Measurements from ENCODE around the gene COLEC11.

COLEC11 gene

DNA sequence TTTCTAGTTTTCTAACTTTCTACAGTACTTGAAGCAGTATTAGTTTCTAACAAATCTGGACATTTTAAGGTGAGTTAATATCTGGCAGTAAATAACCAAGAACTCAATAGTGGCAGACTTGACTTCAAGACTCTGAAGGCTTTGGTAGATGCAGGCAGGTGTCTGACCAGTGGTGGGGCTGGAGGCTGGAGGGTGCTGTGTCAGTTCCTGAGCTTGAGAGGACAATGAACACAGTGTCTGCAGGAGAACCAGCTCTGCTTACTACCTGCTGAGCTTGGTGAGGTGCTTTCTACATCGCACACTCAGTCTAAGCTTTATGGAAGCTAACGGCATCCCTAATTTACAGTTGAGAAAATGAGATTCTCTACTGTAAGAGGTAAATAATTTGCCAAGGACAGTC, 84.3 kb downstream of the COLEC11 start:
- DNase-seq: no peak

DNA sequence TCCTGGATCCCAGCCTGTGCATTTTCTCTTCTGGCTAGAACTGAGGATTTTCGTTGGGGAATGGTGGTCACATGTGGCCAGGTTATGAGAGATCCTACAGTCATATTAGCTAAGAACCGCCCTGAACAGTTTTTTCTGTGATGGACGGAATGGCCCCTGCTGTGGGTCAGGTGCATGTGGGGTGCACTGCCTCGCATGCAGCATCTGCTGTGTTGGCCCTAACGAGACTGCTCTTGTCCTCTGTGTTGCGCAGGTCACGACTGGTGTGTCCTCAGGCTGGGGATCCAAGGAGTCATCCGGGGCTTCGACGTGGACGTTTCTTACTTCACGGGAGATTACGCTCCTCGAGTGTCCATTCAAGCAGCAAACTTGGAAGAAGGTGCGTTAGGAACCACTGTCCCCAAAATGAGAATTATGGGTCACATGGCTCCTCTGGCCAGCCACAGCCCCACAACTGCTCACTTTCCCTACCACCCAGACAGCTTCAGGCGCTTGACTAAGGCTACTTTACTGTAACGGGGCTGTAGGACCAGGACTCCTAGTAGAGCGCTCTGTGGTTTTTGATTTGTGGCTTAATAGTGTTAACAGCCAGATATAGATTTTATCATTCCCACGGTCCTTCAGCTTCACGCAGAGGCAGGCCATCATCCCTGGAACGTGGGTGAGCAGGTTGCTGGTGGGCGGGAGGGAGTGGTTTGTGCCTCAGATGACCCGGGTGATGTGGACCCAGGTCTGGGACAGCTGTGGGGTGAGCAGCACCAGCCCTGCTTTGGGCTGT, 84.9 kb downstream of the COLEC11 start:
- DNase-seq: no peak

DNA sequence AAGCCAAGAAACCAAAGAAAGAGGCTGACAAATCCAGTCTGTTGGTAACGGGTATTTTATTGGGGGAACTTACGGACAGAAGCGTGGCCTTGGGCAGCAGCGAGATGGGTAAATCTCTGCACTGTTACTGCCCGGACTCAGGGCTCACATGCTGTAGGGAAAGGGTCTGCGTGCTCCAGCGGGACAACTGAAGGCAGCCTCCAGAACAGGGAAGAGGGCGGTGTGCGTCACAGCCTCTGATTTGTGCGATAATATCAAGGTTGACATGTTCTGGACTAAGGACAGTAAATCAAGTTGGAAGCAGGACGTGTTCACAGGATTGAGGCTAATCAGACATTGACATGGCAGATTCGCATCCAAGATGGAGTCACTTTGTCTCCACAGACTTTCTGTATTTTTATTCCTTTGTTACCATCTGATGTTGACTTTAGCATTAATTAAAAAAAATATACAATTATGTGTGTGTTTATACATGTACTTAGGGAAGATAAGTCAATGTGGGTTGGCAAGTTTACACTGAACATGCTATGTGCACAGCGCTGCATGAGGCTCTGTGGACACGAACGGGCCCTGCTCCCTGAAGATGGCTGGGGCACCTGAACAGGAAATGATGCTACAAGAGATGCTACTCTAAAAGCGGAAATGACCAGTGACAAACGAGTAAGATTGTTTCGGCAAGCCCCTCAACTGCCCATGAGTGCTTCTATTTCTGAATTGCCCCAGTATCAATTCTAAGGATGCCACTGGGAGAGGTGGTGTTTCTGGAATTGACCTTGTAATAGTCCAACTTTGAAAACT, 85.8 kb downstream of the COLEC11 start:
- DNase-seq: no peak

DNA sequence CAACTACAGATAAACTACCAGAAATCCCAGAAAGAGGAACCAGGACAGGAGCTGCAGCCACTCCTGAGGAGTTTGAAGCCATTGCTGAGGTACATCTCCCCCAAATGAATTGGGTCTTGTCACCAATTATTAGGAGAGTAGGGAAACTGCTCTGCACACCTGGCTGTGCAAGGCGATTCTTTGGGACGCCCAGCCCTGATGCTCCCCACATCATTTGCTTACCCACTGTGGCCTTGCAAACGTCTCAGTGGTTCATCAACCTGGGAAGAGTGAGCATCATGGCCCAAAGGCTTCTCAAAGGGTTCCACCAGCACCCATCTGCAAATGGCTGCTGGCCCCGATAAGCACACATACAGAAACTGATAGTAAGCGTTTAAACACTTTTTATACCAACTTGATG, 86.7 kb downstream of the COLEC11 start:
- no peak for DNase-seq

DNA sequence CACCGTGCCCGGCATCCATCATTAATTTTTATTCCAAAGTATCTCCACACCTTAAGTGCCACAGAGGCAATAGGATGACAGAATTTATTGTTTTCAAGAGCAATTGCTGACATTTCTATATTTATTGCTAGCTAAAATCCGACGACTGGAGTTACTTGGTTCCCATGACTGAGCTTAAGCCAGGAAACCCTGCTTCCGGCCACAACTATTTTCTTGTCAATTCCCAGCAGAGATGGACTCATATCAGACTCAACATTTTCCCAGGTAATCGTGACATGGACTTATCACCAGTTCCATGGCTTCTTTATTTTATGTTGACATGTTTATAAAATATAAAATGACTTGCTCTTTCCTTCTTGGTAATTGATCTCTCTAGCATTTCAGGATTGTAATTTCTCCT, 87.9 kb downstream of the COLEC11 start:
- DNase-seq: no peak

DNA sequence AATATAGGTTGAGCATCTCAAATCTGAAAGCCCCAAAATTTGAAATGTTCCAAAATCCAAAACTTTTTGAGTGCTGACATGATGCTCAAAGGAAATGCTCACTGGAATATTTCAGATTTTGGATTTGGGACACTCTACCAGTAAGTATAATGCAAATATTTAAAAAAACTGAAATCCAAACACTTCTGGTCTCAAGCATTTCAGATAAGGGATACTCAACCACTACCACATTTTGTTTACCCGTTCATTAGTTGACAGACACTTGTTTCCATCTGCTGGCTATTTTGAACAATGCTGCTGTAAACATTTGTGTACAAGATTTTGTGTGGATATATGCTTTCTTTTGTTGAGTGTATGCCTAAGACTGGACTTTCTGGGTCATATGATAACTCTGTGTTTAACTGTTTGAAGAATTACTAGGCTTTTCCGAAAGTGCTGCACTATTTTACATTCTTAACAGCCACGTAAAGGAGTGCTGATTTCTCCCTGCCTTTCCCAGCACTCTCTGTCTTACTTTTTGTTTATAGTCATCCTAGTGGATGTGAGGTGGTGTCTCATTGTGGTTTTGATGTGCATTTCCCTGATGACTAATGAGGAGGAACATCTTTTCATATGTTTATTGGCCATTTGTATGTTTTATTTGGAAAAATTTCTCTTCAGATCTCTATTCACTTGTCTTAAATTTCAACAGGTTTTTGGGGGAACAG, 89.0 kb downstream of the COLEC11 start:
- no peak for DNase-seq

DNA sequence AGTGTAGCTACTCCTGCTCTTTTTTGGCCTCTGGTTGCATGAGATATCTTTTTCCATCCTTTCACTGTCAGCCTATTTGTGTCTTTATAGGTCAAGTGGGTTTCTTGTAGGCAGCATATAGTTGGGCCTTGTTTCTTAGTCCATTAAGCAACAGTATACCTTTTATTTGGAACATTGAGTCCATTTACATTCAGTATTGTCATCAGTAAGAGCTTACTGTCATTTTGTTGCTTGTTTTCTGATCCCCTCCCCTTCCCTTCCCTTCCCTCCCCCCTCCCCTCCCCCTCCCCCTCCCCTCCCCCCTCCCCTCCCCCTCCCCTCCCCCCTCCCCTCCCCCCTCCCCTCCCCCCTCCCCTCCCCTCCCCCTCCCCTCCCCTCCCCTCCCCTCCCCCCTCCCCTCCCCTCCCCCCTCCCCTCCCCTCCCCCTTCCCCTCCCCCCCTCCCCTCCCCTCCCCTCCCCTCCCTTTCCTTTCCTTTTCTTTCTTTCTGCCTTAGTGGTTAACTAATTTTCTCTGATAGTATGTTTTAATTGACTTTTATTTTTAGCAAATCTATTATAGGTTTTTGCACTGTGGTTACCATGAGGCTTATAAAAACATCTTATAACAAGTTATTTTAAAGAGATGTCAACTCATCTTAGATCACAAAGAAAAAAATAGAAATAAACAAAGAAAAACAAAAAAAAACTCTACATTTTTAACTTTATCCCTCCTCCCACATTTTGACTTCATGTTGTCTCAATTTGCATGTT, 95.3 kb downstream of the COLEC11 start:
- DNase-seq: no peak

DNA sequence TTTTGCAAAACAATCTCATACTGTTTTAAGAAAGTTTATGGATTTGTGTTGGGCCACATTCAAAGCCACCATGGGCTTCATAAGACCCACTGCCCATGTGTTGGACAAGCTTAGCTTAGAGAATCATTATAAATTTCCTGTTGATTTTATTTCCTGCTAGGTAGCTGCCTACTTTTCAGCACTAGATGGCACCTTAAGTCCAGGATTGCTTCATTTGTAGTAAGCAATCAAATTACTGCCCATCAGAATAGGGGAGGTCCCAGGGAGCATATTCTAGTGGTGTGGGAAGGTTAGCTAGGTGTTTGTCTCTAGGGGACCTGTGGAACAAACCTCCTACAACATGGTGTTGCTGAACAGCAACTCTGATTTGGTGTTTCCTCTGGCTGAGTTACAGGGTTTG, 97.5 kb downstream of the COLEC11 start:
- no peak for DNase-seq

Data from NCI-H1048 (cell line).